Astrocyte of the hippocampus (primary cell): ENCODE results near the gene STK39.

Source experiments
- DNase-seq: peaks from one replicate; pipeline ENCODE4 v3.0.0; 2011; ENCODE audit warnings: low read depth, low spot score

The STK39 gene

GRCh38 chr2:167960089-167960747, 287.2 kb downstream of the STK39 start:
- DNase-seq: no peak

GRCh38 chr2:167957662-167958061, 289.7 kb downstream of the STK39 start:
- DNase-seq: no peak

GRCh38 chr2:167955264-167955906, 292.0 kb downstream of the STK39 start:
- DNase-seq: no peak

- no peak for DNase-seq
Observed at GRCh38 chr2:167954495-167954894, 292.9 kb downstream of the STK39 start.

GRCh38 chr2:167953776-167954175, 293.6 kb downstream of the STK39 start:
- DNase-seq: no peak

GRCh38 chr2:167950571-167950970, 296.8 kb downstream of the STK39 start:
- no peak for DNase-seq

GRCh38 chr2:167946441-167946841, 301.0 kb downstream of the STK39 start:
- peak; percentile 31 for DNase-seq

GRCh38 chr2:167945660-167946368, 301.6 kb downstream of the STK39 start:
- DNase-seq: no peak

- peak; percentile 52 for DNase-seq
Observed at GRCh38 chr2:167944825-167945659, 302.4 kb downstream of the STK39 start.

GRCh38 chr2:167943897-167944296, 303.5 kb downstream of the STK39 start:
- DNase-seq: peak; percentile 79

GRCh38 chr2:167943368-167943767, 304.0 kb downstream of the STK39 start:
- DNase-seq: no peak

GRCh38 chr2:167942366-167943081, 304.9 kb downstream of the STK39 start:
- no peak for DNase-seq

GRCh38 chr2:167941604-167942003, 305.8 kb downstream of the STK39 start:
- DNase-seq: no peak

GRCh38 chr2:167940734-167941507, 306.5 kb downstream of the STK39 start:
- no peak for DNase-seq

- no peak for DNase-seq
Observed at GRCh38 chr2:167940346-167940725, 307.1 kb downstream of the STK39 start.

- DNase-seq: no peak
Observed at GRCh38 chr2:167939514-167940345, 307.7 kb downstream of the STK39 start.

GRCh38 chr2:167937403-167937802, 310.0 kb downstream of the STK39 start:
- DNase-seq: no peak

- no peak for DNase-seq
Observed at GRCh38 chr2:167935803-167936110, 311.6 kb downstream of the STK39 start.

- DNase-seq: no peak
Observed at GRCh38 chr2:167933097-167933814, 314.1 kb downstream of the STK39 start.
